GM21619 (cell line): ENCODE results near the gene C1QTNF1.

ENCODE experiments used
- ATAC-seq: cut with Tn5 transposase; IDR thresholded peaks from one replicate; pipeline ENCODE4 v1.9.1; 2021; ENCODE audit not compliant: unreplicated experiment

Gene C1QTNF1

DNA sequence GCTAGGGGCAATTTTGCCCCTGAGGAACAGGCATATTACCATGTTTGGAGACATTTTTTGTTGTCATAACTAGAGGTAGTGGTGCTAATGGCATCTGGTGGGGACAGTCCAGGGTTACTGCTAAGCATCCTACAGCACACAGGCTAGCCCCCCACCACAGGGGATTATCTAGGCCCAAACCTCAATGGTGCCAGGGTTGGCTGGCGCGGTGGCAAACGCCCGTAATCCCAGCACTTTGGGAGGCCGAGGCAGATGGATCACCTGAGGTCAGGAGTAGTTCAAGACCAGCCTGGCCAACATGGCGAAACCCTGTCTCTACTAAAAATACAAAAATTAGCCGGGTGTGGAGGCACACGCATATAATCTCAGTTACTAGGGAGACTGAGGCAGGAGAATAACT lies 15.2 kb downstream of the C1QTNF1 start:
- ATAC-seq: no peak

GRCh38 chr17:79039886-79040285 lies 15.9 kb downstream of the C1QTNF1 start:
- no peak for ATAC-seq

DNA sequence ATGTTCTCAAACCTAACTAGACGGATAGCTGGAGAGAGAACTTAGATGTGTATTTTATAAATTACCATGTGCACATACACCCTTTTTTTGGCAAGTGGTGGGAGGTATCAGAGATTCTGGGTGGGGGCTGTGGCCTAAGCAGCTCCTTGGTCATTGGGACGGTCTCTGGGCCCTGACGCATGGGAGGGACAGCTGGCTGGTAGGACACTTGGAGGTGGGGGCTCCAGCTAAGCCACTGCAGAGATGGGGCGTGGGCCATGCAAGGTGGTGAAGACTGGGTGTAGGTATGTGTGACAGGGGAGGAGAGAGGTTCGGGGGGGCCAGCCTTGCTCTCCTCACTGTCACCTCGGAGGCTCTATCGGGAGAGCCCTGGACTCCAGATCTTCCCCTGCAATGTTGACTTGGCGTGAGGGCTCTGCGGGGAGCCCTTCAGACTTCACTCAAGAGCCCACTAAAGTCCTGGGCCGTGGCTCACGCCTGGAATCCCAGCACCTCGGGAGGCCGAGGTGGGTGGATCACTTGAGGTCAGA lies 17.1 kb downstream of the C1QTNF1 start:
- no peak for ATAC-seq

GRCh38 chr17:79041723-79042420 lies 17.9 kb downstream of the C1QTNF1 start:
- no peak for ATAC-seq

GRCh38 chr17:79042421-79043190 lies 18.6 kb downstream of the C1QTNF1 start:
- ATAC-seq: no peak

- no peak for ATAC-seq
Observed at GRCh38 chr17:79043191-79043930, 19.4 kb downstream of the C1QTNF1 start.

DNA sequence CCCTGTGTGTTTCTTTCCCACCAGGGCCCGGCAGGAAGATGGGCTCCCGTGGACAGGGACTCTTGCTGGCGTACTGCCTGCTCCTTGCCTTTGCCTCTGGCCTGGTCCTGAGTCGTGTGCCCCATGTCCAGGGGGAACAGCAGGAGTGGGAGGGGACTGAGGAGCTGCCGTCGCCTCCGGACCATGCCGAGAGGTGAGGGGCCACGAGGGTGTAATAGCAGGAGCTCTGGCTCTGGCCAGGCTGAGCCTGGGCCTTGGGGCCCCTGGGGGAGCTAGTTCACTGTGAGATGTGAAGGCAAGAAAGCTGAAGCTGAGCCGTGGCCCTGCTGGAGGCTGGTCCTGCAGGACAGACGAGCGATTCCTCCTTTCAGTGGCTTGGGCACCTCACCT lies 20.0 kb downstream of the C1QTNF1 start:
- ATAC-seq: no peak

DNA sequence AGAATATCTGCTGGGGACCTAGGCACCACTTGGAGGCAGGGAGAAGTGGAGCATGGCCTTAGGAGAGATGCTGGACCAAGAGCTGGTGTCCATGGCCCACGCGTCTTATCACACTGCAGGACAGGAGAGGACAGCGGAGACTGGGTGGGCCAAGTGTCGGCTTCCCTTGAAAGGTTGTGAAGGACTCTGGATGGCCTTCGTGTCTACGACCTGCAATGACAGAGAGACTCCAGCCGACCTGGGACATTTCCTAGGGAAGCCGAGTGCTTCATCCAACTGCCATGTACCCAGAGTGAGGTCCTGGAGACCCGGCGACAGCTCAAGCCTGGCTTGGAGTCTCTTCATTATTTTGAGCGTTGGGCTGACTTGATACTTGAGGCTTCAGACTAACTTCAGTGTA lies 20.5 kb downstream of the C1QTNF1 start:
- ATAC-seq: no peak

DNA sequence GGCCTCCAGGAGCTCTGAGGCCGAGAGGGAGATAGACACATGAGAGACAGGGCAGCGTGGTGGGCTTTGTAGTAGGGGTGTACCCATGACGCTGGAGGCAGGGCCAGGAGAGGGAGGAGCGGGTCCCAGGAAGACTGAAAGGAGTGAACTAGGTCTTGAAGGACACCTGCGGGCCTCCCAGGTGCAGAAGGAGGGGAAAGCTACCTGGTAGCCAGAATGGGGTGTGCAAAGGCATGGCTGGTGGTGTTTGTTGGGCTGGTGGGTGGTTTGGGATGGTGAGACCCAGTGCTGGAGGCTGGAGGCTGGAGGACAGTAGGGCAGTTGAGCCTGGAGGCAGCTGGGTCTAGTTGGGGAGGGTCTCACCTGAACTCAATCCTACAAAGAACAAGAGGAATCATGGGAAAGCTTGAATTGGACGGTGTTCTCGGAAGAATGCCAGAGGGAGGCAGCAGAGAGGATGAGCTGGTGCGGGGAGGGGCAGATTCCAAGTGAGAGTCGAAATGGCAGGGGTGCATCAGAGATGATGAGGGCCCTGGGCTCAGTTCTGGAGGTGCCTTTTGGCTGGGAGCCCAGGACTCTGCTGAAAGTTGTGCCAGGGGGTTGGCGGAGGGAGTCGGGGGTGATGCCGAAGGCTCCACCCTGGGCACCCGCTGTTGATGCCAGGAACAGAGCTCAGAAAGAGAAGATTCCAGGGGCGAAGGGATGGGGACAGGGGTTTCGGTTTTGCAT lies 21.2 kb downstream of the C1QTNF1 start:
- no peak for ATAC-seq

- no peak for ATAC-seq
Observed at GRCh38 chr17:79045842-79046196, 21.9 kb downstream of the C1QTNF1 start.

- ATAC-seq: no peak
Observed at GRCh38 chr17:79046197-79046915, 22.4 kb downstream of the C1QTNF1 start.

DNA sequence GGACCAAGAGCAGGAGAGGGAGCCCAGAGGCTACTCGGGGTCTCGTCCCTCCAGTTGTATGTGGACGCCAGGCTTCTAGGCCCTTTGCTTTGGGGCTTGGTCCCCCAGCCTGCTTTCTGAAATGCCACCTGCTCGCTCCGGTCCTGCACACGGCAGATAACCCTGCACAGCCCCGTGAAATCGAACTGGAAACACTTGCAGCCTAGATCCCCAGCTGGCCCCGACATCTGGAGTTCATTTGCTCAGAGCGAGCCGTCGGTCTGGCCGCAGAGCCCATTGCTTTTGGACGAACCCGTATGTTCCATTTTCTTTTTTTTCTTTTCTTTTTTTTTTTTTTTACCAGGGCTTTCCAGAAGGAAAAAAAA lies 22.9 kb downstream of the C1QTNF1 start:
- ATAC-seq: no peak

DNA sequence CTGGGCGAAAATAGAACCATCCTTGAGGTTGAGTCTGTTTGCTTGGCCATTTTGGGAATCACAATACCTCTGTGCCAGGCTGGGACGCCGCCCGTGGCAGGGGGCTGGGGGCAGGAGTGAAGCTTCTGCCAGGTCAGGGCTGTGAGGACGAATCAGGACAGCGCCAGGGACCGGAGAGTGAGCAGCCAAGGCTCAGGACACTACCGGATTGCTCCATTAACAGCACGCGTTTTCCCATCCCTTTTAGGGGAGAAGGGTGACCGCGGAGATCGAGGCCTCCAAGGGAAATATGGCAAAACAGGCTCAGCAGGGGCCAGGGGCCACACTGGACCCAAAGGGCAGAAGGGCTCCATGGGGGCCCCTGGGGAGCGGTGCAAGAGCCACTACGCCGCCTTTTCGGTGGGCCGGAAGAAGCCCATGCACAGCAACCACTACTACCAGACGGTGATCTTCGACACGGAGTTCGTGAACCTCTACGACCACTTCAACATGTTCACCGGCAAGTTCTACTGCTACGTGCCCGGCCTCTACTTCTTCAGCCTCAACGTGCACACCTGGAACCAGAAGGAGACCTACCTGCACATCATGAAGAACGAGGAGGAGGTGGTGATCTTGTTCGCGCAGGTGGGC lies 23.4 kb downstream of the C1QTNF1 start:
- no peak for ATAC-seq

DNA sequence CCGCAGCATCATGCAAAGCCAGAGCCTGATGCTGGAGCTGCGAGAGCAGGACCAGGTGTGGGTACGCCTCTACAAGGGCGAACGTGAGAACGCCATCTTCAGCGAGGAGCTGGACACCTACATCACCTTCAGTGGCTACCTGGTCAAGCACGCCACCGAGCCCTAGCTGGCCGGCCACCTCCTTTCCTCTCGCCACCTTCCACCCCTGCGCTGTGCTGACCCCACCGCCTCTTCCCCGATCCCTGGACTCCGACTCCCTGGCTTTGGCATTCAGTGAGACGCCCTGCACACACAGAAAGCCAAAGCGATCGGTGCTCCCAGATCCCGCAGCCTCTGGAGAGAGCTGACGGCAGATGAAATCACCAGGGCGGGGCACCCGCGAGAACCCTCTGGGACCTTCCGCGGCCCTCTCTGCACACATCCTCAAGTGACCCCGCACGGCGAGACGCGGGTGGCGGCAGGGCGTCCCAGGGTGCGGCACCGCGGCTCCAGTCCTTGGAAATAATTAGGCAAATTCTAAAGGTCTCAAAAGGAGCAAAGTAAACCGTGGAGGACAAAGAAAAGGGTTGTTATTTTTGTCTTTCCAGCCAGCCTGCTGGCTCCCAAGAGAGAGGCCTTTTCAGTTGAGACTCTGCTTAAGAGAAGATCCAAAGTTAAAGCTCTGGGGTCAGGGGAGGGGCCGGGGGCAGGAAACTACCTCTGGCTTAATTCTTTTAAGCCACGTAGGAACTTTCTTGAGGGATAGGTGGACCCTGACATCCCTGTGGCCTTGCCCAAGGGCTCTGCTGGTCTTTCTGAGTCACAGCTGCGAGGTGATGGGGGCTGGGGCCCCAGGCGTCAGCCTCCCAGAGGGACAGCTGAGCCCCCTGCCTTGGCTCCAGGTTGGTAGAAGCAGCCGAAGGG lies 24.2 kb downstream of the C1QTNF1 start:
- ATAC-seq: no peak

- ATAC-seq: no peak
Observed at GRCh38 chr17:79048826-79049755, 25.1 kb downstream of the C1QTNF1 start.

DNA sequence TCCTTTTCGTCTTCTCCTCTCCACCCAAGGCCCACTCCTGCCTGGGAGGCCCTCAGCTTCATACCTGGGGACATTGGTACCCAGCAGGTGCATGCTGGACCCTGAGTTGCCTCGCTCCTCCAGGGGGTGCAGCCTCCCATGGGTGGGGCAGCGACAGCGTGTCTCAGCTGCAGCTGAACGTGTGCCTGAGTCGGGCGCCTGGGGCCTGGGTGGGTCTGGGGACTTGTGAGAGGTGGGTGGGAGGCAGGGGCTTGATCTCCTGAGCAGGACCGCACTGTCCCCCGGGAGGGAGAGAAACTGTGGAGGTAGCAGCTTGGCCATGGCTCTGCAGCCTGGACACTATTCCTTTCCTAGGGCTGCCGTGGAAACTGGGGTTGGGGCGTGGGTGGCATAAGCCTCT lies 25.9 kb downstream of the C1QTNF1 start:
- no peak for ATAC-seq

DNA sequence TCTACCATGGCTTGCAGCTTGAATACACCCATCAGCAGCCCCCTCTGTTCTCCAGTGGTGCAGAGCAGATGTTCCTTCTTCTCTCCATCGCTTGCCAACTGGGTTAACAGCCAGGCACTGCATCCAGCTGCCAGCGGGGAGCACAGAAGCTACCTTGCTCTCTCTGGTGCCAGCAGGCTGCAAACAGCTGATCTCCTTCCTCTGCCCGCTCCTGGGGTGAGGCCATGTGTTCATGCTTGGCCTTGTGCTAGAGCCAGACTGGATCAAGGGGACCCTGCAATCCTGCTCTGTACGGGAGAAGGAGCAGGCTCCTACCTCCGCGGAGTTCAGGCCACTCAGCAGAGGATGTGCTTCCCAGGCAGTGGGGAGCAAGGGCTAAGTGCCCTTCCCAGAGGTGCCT lies 26.6 kb downstream of the C1QTNF1 start:
- no peak for ATAC-seq

- no peak for ATAC-seq
Observed at GRCh38 chr17:79051306-79051705, 27.3 kb downstream of the C1QTNF1 start.
